Thoracic aorta (tissue), 2 donors: Measurements from ENCODE around the gene SMCO1. TPM values are rescaled to one million over a fixed set of nuclear protein-coding genes. Genes with fewer than 3 reads are reported as not detected.

Experiments
- ATAC-seq: fragments of 150-250 bp; one replicate; pipeline ENCODE4 v1.8.0; 2017; ENCODE audit warnings: low read depth; ENCODE audit not compliant: insufficient number of reproducible peaks, low FRiP score
- DNase-seq: peaks from one replicate; pipeline ENCODE4 v3.0.0-alpha.2; 2020; ENCODE audit warnings: low spot score
- H3K27ac ChIP-seq, 2 donors: fragments of 200-600 bp; sonication (generic); 1 replicate in 1 of 2; 2 replicates in 1 of 2; pipeline ENCODE4 v1.5.1; 2016; ENCODE audit warnings: mild to moderate bottlenecking in 2 of 2, moderate library complexity in 2 of 2
- H3K27me3 ChIP-seq: fragments of 200-600 bp; sonication (generic); replicated peaks from 2 replicates; pipeline ENCODE4 v1.6.0; 2016; ENCODE audit warnings: mild to moderate bottlenecking; ENCODE audit not compliant: insufficient read depth
- H3K36me3 ChIP-seq: fragments of 200-600 bp; sonication (generic); one replicate; pipeline ENCODE4 v1.5.1; 2016
- H3K4me1 ChIP-seq, 2 donors: fragments of 200-600 bp; sonication (generic); 1 replicate in 1 of 2; 2 replicates in 1 of 2; pipeline versions ENCODE4 v1.5.1 to v1.6.0; 2016; ENCODE audit warnings: low read depth in 2 of 2, mild to moderate bottlenecking in 1 of 2; ENCODE audit not compliant: control insufficient read depth in 1 of 2
- H3K4me3 ChIP-seq: fragments of 200-600 bp; sonication (generic); 2 replicates; pipeline ENCODE4 v1.5.1; 2016; ENCODE audit warnings: mild to moderate bottlenecking
- H3K9me3 ChIP-seq: fragments of 200-600 bp; sonication (generic); 2 replicates; pipeline ENCODE4 v1.5.1; 2016
- CTCF ChIP-seq: fragments of 200-600 bp; sonication (generic); IDR thresholded peaks from one replicate; pipeline ENCODE4 v1.5.1; 2019; ENCODE audit warnings: antibody characterized with exemption
- total RNA-seq, 2 donors: library from RNA; depleted of rRNA; stranded (reverse); fragments of >200 nt; gene quantifications; one replicate each; pipeline versions ENCODE4 v1.1.0 to v1.2.3, GENCODE V29; 2016

SMCO1 gene
- total RNA-seq, 2 donors from 2014 or later, result not detected

GRCh38 chr3:196492080-196492479, 23.1 kb downstream of the SMCO1 start:
- no peak overlapping the region for H3K4me3 ChIP-seq
- DNase-seq, result no peak
- no peaks in the 10 kb centered on the region for H3K9me3 ChIP-seq
- H3K27me3 ChIP-seq, result no peaks in the 10 kb centered on the region
- peaks cover 6 to 20% of the 10 kb centered on the region in 2 donors for H3K4me1 ChIP-seq
- H3K27ac ChIP-seq, result no peak overlapping the region
- H3K36me3 ChIP-seq, result peaks cover 3% of the 10 kb centered on the region
- no peak for TF ChIP-seq CTCF
- no peak for ATAC-seq

GRCh38 chr3:196489747-196490146, 25.4 kb downstream of the SMCO1 start:
- TF ChIP-seq CTCF, result no peak
- no peaks in the 10 kb centered on the region for H3K9me3 ChIP-seq
- no peak overlapping the region for H3K27ac ChIP-seq
- no peak overlapping the region for H3K4me3 ChIP-seq
- no peak for ATAC-seq
- H3K4me1 ChIP-seq, result peaks cover 6 to 20% of the 10 kb centered on the region in 2 donors
- peaks cover 21% of the 10 kb centered on the region for H3K36me3 ChIP-seq
- no peak for DNase-seq
- no peaks in the 10 kb centered on the region for H3K27me3 ChIP-seq

- TF ChIP-seq CTCF, result no peak
- DNase-seq (no peak), ATAC-seq (no peak)
- Histone ChIP-seq H3K27ac (no peak overlapping the region), H3K36me3 (peaks cover 30% of the 10 kb centered on the region), H3K9me3 (no peaks in the 10 kb centered on the region), H3K27me3 (no peaks in the 10 kb centered on the region), H3K4me3 (no peak overlapping the region), H3K4me1 (peaks cover 6 to 20% of the 10 kb centered on the region in 2 donors)
Measured at GRCh38 chr3:196486263-196486662, 28.9 kb downstream of the SMCO1 start.

GRCh38 chr3:196477678-196478077, 37.5 kb downstream of the SMCO1 start:
- Histone ChIP-seq H3K36me3 (peaks cover 53% of the 10 kb centered on the region), H3K27ac (no peak overlapping the region)
- TF ChIP-seq CTCF, result no peak

GRCh38 chr3:196472286-196472685, 42.9 kb downstream of the SMCO1 start:
- no peaks in the 10 kb centered on the region for H3K9me3 ChIP-seq
- DNase-seq (no peak), ATAC-seq (no peak)
- no peak overlapping the region for H3K27ac ChIP-seq
- no peaks in the 10 kb centered on the region for H3K4me1 ChIP-seq
- peaks cover 40% of the 10 kb centered on the region for H3K36me3 ChIP-seq
- no peaks in the 10 kb centered on the region for H3K27me3 ChIP-seq
- H3K4me3 ChIP-seq, result no peak overlapping the region
- no peak for TF ChIP-seq CTCF

More at GRCh38 chr3:196477678-196478077, 37.5 kb downstream of the SMCO1 start:
- Histone ChIP-seq H3K27me3 (no peaks in the 10 kb centered on the region), H3K9me3 (no peaks in the 10 kb centered on the region), H3K4me3 (no peak overlapping the region), H3K4me1 (no peaks in the 10 kb centered on the region)
- ATAC-seq (no peak), DNase-seq (no peak)
